ENCODE data around the gene ARHGEF2.

ARHGEF2 gene

DNA sequence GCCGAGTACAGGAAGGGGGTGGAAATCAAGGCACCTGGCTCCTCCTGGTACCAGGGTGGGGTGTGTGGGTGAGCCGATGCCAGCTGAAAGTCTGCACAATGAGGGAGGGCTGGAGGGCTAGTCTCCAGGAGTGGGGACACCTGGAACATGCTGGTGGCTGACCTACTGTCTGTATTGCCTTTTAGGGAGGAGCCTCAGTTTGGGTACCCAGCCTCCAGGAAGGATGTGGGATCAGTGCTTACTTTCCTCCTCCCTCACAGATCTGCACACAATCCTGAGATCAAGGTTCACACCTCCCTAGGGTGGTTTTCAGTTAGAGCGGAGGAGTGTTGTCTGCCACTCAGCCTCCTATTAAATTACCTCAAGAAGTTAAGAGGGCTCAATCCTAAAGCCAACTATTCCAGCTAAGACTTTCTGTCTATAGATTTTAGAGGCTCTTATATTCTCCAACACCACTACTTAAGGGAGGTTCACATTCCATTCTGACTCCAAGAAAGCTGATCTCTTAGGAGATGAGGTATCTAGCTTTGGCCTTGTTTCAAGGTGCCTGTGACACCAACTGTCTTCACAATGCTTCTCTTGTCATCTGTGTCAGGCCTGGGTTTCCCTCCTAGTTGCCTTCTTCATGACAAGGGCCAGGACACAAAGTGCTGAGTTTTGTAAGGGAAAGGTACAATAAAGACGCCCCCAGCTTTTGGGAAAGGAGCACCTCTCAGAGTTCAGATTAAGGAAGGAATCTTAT lies 26.7 kb upstream of the ARHGEF2 start:
- H3K4me3 ChIP-seq (ENCODE audit: control insufficient read depth, low read depth, low read length), result no peak overlapping the region
- no peak for DNase-seq (ENCODE audit: low read depth)
- TF ChIP-seq, protein P1, sequence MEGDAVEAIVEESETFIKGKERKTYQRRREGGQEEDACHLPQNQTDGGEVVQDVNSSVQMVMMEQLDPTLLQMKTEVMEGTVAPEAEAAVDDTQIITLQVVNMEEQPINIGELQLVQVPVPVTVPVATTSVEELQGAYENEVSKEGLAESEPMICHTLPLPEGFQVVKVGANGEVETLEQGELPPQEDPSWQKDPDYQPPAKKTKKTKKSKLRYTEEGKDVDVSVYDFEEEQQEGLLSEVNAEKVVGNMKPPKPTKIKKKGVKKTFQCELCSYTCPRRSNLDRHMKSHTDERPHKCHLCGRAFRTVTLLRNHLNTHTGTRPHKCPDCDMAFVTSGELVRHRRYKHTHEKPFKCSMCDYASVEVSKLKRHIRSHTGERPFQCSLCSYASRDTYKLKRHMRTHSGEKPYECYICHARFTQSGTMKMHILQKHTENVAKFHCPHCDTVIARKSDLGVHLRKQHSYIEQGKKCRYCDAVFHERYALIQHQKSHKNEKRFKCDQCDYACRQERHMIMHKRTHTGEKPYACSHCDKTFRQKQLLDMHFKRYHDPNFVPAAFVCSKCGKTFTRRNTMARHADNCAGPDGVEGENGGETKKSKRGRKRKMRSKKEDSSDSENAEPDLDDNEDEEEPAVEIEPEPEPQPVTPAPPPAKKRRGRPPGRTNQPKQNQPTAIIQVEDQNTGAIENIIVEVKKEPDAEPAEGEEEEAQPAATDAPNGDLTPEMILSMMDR (IDR thresholded peaks at IDR 0.05; ENCODE audit: control insufficient read depth, insufficient read depth, low read depth, low read length, missing control alignments), result no peak

- TF ChIP-seq, protein P1 (IDR thresholded peaks at IDR 0.05; ENCODE audit: control insufficient read depth, insufficient read depth, low read depth, low read length, missing control alignments), result no peak
- no peak overlapping the region for H3K4me3 ChIP-seq (ENCODE audit: control insufficient read depth, low read depth, low read length)
- no peak for DNase-seq (ENCODE audit: low read depth)
Measured at GRCh38 chr1:156003923-156004188, 25.5 kb upstream of the ARHGEF2 start.

DNA sequence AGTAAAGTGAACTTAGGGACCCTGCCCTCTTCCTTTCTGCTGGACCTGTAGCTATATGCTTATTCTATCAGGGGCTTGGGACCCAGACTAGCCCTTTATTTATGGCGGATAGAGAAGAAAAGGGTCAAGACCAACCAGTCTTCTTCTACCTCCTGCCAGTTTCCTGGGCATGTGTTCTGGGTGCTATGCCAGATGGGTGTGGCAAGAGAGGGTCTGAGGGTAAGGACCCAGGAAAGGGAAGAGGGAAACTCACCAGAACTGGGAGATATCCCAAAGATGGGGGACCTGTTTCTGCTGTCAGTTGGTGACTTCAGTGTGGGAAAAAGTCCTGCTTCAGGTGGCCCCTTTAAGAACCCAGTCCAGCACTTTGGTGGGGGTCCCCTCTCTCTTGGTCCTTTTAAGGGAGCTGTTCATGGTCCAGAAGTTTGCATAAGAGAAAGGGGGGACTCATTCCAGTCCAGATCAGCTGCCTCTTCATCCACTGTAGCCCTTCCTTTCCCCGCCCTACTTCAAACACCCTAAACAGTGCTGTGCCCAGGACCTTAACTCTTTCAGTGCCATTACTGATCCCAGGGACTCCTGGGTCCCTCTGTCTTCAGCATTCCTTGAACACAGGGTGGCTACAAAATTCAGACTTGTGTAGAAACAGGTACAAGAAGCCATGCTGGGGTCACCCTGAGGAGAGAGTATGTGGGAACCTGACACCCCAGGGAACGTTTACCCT lies 24.0 kb upstream of the ARHGEF2 start:
- DNase-seq (ENCODE audit: low read depth), result no peak
- H3K4me3 ChIP-seq (ENCODE audit: control insufficient read depth, low read depth, low read length), result no peak overlapping the region
- TF ChIP-seq, protein P1 (IDR thresholded peaks at IDR 0.05; ENCODE audit: control insufficient read depth, insufficient read depth, low read depth, low read length, missing control alignments), result no peak

- no peak overlapping the region for H3K4me3 ChIP-seq (ENCODE audit: control insufficient read depth, low read depth, low read length)
- no peak for DNase-seq (ENCODE audit: low read depth)
- TF ChIP-seq, protein P1 (IDR thresholded peaks at IDR 0.05; ENCODE audit: control insufficient read depth, insufficient read depth, low read depth, low read length, missing control alignments), result no peak
Measured at GRCh38 chr1:156001662-156002171, 23.4 kb upstream of the ARHGEF2 start.

DNA sequence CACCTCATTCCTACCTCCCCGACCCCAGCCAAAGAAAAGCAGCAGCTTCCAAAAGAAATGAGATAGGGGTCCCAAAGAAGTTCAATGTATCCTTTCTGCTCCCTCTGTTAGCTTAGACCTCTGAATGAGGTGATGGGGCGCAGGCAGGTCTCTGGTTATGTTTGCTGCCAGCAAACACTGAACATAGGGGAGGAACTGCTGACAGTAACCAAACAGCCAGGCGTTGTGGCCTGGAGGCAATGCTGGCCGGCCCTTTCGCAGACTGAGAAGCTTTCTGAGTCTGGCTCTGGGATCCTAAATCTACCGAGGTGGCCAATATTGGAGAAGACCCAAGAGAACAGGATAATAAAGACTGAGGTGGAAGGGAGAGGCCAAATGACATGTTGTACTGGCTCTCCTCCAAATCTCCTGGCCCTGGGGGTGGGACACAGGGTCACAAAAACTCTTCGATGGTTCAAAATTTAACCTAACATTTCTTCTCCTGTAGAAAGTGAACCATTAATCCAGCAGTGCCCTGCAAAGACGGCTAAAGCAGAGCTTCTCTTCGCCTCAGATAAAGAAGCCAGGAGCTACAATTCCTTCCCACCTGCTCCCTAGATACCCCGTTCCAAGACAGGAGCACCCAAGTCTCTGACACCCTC lies 22.8 kb upstream of the ARHGEF2 start:
- TF ChIP-seq, protein P1 (IDR thresholded peaks at IDR 0.05; ENCODE audit: control insufficient read depth, insufficient read depth, low read depth, low read length, missing control alignments), result no peak

DNA sequence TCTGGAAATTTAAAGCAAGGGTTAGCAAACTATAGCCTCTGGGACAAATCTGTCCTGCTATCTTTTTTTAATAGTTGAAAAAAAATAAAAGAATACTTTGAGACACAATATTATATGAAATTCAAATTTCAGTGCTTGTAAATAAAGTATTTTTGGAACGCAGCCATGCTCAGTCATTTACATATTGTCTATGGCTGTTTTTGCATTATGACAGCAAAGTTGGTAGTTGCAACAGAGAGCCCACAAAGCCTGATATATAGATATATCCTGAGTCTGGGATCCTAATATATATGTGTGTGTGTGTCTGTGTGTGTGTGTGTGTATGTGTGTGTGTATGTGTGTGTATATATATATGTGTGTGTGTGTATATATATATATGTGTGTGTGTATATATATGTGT lies 21.6 kb upstream of the ARHGEF2 start:
- DNase-seq (ENCODE audit: low read depth), result no peak
- TF ChIP-seq, protein P1 (IDR thresholded peaks at IDR 0.05; ENCODE audit: control insufficient read depth, insufficient read depth, low read depth, low read length, missing control alignments), result no peak
- H3K4me3 ChIP-seq (ENCODE audit: control insufficient read depth, low read depth, low read length), result no peak overlapping the region

More for the DNA sequence above, 22.8 kb upstream of the ARHGEF2 start:
- H3K4me3 ChIP-seq (ENCODE audit: control insufficient read depth, low read depth, low read length), result no peak overlapping the region
- no peak for DNase-seq (ENCODE audit: low read depth)

Measured in AG09309 (cell line).